HG03108 (cell line): ENCODE data around the gene CYFIP1.

Source experiments
- ATAC-seq: cut with Tn5 transposase; IDR thresholded peaks from one replicate; pipeline ENCODE4 v1.9.1; 2021; ENCODE audit warnings: moderate library complexity; ENCODE audit not compliant: unreplicated experiment

The CYFIP1 gene

DNA sequence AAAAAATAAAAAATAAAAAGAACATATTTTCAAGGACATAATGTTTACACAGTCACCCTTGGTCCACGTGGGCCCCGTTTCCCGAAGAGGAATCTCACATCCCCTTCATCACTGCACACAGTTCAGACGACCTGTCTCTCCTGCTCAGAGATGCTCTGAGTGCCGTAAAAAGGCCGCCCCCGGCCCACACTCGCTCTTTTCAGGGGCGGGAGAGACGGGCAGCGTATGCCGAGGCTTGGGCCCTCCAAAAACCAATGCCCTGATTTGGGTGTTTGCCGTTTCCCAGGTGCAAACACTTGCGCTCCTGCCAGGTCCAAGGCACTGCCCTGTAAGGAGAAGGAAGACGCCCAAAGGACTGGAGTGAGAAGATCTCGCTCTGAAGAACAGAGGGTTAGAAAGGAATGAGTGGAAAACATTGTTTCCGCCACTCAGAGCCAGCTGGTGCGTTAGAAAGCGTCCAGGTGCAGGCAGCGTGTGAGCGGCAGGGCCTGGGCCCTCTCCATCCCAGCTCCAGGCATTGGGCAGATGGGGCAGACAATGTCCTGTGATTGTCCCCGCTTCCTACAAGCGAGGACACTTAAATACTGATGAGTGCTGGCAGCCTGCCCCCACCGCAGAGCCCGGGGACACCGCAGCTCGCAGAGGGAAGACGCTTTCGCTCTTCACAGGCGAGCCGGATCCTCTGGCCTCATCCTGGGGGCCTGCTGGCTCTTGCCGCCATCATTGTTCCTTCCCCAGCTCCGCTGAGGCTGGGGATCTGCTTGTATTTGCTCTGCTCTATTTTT is 88.5 kb downstream of the CYFIP1 start:
- ATAC-seq = no peak

DNA sequence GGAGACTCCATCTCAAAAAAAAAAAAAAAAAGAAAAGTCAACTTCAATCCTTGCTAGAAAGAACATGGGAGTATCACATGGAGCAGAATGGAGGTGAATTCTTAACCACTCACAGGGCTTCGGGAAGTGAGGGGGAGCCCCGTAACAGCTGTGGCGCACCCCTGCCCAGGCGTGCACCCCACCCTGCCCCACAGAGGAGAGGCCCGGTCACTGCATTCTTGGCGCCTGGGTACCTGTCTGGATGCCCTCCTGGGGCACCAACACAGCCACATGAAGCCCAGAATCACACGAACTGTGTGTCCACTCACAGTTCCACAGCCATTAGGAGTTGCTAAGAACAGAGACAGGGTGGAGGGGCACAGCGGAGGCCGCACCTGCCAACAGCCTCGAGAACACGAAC is 89.9 kb downstream of the CYFIP1 start:
- no peak for ATAC-seq

DNA sequence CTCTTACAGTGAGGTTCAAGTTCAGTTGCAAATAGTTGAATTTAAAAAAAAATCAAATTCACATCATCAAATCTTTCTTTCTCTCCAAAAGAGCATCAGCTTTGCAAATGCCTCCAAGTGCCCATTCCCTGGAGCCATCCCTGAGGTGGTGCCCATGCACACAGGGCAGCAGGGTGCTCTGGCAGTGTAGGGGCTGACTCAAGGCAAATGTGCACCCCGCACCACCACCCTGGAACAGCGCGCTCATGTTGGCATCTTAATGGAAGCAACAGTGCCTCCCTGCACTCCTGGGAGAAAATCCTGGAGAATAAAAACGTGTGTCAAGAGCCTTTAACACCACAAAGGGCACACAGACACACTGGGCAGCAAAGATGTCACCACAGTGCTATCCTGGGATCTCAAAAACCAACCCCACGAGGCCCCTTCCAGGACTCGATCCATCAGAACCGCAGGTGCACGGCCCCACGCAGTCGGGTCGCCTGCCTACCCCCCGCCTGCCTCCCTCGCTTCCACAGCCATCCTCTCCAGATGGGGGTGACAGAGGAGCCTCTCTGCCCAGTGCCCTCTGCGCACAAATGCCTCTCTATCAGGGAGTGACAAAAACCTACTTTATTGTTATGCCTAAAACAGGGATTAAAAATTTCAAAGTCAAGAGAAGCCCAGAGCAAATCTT is 90.9 kb downstream of the CYFIP1 start:
- ATAC-seq = no peak

DNA sequence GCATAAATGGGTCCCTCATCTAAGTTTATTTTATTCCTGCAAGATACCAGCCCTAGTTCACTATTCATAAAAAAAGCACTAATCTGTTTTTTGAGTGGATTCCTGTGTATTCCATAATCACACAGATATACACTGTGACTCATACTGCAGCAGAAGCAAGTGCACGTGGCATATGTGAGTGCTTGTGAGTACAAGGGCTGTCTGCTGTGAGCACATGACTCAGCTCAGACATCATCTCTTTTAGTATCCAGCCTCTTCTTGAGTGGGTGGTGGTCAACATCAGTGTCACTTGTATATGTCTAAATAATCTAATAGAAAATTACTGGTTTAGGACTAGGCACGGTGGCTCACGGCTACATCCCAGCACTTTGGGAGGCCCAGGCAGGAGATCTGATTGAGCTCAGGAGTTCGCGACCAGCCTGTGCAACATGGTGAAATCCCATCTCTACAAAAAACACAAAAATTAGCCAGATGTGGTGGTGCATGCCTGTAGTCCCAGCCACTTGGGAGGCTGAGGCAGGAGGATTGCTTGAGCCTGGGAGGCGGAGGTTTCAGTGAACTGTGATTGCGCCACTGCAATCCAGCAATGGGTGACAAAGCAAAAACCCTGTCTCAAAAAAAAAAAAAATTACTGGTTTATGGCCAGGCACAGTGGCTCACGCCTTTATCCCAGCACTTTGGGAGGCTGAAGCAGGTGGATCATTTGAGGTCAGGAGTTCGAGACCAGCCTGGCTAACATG is 91.9 kb downstream of the CYFIP1 start:
- ATAC-seq = no peak

DNA sequence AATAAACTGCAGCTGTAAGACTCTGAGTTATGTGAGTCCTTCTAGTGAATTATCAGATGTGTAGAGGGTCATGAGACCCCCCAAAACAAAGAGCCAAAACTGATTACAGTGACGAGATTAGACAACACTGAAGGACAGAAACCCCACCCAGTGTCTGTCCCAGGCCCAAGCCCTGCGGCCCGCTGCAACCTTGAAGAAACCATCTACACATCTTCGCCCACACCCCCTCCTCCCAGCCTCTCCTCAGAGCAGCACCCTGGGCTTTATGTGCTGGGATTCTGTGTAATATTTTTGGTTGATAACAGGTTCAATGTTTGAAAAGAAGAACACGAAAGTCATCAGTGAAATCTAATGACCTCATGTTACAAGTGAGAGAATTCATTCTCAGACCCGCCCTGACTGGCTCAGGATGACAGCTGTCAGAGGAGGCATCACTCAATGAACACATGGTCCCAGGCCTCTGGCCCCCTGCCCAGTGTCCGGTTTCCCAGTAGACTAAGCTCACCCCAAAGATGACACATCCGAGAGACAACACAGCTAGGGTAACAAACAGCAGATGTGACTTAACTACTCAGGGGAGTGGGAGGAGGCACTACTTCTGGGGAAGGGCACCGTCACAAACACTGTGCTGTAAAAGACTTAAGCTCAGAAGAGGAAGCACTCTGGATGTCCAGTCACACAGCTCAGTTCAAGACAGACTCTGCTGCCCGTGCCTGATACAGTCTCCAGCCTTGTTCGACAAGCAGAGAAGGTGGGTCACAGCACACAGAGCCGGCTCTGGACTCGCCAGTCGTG is 92.8 kb downstream of the CYFIP1 start:
- ATAC-seq = no peak

DNA sequence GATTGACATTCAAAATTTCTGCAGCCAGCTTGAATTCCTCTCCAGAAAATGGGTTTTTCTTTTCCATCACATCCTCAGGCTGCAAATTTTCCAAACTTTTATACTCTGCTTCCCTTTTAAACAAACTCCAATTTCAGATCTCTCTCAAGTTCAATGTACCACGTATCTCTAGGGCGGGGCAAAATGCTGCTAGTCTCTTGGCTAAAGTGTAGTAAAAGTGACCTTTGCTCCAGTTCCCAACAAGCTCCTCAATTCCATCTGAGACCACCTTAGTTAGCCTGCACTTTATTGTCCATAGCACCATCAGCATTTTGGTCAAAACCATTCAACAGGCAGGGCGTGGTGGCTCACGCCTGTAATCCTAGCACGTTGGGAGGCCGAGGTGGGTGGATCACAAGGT is 95.0 kb downstream of the CYFIP1 start:
- no peak for ATAC-seq

DNA sequence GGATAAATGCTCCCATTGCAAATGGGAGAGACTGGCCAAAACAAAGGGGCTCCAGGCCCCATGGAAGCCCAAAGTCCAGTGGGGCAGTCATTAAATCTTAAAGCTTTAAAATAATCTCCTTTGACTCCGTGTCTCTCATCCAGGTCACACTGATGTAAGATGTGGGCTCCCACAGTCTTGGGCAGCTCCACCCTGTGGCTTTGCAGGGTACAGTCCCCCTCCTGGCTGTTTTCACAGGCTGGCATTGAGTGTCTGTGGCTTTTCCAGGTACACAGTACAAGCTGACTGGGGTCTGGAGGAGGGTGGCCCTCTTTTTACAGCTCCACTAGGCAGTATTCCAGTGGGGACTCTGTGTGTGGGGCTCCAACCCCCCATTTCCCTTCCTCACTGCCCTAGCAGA is 95.8 kb downstream of the CYFIP1 start:
- ATAC-seq = no peak

DNA sequence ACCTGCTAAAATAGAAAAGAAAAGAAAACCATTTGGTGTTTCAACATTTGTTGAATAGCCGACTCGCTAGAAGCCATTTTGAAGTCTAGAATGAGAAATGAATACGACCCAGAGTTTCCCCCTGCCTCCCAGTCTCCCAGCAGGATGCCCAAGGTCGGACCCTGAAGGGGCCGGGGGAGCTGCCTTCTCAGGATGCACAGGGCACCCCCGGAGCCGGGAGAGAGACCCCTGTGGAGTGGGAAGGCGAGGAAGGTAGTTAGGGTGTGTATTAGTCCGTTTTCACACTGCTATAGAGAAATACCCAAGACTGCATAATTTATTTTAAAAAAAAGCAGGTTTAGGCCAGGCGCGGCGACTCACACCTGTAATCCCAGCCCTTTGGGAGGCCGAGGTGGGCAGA is 97.0 kb downstream of the CYFIP1 start:
- no peak for ATAC-seq

DNA sequence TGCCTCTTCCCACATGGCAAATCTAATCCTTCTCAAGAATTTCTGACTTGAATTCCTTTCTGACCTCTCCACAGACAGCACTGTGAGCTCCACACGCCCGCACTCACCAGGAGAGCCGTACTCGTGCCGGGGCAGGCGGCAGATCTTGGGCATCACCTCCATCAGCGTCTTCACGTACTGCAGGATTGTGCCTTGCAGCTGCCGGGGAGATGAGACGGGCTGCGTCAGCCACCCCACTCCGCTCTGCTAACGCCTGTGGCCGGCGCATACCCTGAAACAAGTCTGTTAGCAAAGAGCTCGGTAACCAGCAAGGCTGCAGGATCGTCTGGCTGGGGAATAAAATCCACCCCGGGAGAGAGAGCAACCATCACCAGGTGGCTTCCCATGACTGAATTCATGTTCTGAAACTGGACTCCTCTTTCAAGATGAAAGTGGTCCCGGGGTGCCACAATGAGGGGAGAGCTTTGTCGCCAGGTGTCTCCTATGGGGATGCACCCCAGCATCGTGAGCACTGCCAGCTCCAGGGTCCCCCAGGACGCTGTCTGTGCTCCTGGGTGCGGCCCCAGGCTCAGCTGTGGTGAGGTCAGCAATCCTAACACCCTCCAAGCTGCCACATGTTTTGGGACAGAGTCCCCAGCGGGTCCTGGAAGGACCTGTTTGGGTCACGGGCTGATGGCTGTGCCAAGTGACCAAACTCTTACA is 98.3 kb downstream of the CYFIP1 start:
- ATAC-seq = no peak

DNA sequence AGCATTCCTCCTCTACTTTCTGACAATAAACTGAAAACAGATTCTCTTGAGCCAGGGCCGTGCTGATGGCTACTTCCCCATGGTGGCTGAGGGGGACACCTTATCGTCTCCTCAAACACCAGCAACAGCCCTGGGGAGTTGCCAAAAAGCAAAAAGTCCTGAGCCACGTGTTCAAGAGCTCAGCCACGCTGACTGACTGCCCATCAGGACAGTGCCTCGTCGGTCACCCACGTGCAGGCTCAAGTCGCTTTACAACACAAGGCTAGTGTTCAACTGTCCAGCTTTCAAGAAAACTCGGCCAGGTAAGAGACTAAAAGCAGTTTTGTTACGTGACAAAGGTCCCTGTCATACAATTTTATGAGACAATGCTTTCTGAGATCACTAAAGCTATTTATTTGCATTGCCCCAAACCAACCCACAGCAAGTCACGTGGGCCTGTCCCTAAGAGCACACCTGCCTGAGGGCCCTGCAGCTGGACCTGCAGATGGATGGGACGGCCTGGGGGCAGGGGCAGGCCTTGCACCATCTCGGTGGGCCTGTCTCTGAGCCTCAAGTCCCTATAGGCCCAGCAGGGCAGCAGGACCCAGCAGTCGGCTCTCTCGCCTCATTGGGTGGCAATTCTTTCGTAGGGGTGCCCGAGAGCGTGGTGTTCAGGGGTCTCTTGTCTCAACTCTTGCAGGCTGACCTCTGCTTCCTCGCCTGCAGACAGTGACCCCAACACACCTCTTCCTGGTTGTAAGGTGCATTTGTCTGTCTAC is 99.0 kb downstream of the CYFIP1 start:
- no peak for ATAC-seq

DNA sequence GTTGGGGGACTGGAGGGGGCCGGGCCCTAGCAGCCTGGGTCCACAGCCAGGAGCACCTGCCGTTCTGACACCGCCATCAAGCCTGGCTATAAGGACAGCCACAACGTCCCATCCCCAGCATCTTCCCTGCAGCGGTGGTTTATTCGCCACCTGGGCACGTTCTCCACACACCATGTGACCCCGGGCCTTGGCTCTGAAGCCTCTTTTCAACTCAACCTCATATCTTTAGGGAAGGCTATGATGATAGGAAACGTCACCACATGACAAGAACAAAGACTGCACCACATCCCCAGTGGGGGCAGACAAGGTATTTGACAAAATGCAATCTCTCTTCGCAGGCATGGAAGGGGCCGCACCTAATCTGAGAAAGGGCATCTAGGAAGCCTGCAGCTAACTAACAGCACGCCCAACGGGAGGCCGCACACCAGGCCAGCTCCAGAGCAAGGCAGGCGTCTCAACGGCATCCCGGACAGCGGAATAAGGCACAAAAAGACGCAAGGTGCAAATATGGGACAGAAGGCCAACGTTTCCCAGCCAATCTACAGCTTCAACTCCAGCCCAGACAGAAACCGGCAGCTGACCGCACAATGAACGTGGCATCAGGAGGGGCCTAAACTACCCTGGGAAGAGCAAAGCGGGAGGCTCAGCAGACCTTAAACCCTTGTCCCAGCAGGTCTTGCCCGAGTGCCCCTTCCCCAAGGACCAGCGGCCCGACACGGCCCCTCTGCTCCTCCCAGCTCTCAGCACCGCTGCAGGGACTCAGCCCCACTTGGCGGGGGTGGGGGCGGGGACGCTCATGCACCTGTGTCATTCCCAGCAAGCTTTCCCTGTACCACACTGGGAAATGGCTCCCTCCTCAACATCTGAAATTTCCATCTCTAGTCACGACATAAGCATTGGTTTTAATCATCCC is 99.8 kb downstream of the CYFIP1 start:
- ATAC-seq = no peak

DNA sequence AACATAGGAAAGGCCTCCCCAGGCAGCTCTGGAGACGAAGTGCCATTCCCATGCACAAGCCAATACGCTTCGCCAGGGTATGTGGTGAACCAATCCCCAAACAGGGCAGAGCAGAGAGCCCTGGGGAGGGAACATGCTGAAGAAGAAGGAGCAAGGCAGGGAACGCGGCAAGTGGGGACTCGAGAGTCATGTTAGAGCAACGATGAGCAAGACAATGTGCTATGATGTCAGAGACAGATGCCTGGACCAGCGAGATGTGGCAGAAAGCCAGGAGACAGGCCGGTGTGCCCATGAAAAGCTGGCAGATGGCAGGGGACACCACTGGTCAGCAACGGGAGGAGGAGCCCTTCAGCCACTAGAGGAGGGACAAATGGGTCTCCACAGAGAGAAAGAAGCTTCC is 102.1 kb downstream of the CYFIP1 start:
- no peak for ATAC-seq

DNA sequence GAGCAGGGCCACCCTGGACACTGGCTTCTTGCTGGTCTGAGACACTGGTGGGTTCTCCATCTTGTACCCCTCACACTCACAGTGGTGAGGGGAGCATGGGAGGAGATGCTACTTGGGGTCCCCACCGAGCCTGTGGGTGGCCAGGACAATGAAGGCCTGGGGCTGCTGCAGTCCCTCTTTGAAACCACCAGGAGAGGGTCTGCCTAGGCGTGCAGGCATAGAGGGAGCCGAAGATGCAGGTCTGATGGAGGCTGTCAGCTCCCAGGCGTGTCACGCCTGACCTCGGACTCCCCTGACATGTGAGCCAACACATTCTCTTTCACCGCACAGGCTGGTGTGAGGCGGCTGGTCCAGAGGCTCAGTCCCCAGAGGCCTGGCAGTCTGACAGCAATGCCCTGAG is 102.6 kb downstream of the CYFIP1 start:
- no peak for ATAC-seq

DNA sequence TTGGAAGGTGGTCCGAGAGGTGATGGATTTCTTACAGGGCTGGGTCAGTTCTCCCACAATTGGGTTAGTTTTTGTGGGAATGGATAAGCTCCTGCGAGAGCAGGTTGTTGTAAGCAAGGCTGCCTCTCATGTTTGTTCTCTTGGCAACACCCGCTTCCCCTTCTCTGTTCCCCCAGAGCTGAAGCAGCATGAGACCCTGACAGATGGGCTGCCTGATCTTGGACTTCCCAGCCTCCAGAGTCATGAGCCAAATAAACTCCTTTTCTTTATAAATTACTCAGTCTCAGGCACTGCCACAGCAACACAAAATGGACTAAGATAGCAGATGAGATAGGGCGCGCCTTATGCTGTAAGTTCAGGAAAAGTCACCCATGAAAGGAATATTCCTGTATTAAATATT is 103.1 kb downstream of the CYFIP1 start:
- ATAC-seq = no peak

DNA sequence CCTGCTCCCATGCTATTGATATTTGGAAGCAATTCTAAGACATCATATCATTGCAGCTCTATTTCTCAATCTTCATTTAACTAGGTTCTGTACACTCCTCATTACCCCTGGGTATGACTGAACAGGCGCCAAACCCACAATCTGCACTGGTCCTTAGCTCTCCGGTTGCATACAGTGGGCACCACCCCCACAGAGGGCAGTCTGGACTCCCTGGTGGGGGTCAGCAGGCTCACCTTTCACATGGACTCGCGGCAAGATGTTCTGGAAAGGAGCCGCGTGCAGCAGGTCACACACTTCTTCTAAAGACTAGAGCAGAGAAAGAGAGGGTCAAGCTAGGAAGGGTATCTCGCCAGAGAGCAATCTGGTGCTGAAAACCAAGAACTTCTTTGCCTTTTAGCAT is 105.2 kb downstream of the CYFIP1 start:
- no peak for ATAC-seq

DNA sequence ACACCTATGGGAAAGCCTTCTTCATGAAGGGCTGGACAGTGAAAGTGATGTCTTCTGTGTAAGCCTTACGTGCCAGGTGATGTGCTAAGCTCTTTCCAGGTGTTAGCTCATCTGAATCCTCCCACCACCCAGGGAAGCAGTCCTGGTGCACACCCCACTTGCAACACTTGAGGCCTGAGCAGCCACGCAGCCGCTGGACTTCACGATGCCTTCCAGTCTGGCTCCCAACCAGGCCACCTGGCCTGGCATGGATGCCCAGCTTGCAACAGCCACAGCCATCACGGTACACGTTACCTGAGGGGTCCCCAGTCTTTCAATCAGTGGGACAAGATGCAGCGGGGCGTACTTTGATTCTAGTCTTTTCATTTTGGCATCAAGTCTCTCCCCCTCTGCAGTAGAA is 105.9 kb downstream of the CYFIP1 start:
- no peak for ATAC-seq

DNA sequence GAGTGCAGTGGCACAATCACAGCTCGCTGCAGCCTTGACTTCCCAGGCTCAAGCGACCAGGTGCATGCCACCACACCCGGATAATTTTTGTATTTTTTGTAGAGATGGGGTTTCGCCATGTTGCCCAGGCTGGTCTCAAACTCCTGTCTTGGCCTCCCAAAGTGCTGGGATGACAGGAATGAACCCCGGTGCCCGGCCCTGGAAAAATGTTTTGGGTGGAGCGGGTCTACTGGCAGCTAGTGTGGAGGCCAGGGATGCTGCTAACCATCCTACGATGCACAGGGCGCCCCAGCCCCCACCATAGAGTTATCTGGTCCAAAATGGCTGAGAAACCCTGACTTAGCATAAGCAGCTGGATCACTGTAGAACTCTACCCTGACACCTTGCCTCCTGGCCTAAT is 106.3 kb downstream of the CYFIP1 start:
- no peak for ATAC-seq

DNA sequence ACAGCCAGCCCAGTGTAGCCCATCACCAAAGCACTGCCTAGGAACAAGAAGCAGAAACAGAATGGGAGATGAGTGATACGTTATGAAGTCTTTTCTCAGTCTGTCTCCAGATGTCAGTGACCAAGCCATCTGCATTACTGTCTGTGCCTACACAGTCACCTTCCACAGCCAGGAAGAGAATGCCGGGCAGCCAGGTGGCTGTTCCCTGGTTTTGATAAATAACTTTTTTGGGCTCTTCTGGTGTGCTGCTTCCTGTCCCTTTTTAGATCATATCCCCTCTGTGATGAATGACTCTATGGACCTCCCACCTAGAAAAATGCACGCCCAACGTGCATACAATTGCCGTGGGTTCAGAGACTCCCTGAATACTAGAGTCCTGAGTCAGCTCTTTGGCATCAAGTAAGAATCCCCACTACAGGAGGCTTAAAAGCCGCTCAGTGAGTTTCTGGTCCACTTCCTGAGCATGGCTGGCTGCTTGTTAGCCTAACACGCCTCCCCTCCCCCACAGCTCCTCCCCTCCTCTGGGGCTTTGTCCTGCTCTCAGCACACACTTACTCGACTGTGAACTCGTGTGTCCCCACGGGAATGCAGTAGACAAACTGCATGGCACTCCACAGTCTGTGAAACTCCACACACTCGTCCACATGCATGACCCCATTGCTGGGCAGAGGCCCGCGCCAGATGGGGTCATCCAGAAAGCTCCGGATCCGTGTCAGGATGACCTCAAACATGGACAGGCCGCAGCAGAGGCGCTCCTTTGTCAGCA is 107.0 kb downstream of the CYFIP1 start:
- no peak for ATAC-seq
